Psoas muscle (tissue), 8 donors: Measurements from ENCODE around the gene SH2D1B. TPM values are rescaled to one million over a fixed set of nuclear protein-coding genes. Genes with fewer than 3 reads are reported as not detected.
"Not testable (repeated sequence)": the region's sequence is repeated elsewhere in the genome, so short reads cannot be mapped to it uniquely, and the experiment has no call there.

ENCODE experiments used
- ATAC-seq, 4 donors: fragments of 200-7000 bp; cut with Tn5 transposase; one replicate each; pipeline ENCODE4 v1.9.1; 2020; ENCODE audit warnings: moderate library complexity in 3 of 4, mild to moderate bottlenecking in 2 of 4
- DNase-seq, 2 donors: peaks; one replicate each; pipeline ENCODE4 v3.0.0-alpha.2; 2020
- H3K27ac ChIP-seq: fragments of 200-600 bp; one replicate; pipeline ENCODE4 v1.8.0; 2022
- H3K27me3 ChIP-seq, 3 donors: fragments of 200-600 bp in 1 of 3; one replicate each; pipeline versions ENCODE4 v1.6.1 to v1.8.0; 2013 to 2022; ENCODE audit warnings: low read length in 2 of 3, mild to moderate bottlenecking in 2 of 3, moderate library complexity in 1 of 3; ENCODE audit not compliant: insufficient read depth in 3 of 3
- H3K36me3 ChIP-seq, 2 donors: fragments of 200-600 bp in 1 of 2; one replicate each; pipeline versions ENCODE4 v1.6.1 to v1.8.0; 2013 to 2022; ENCODE audit warnings: low read depth in 1 of 2, mild to moderate bottlenecking in 1 of 2, moderate library complexity in 1 of 2; ENCODE audit not compliant: insufficient read depth in 1 of 2
- H3K4me1 ChIP-seq: fragments of 200-600 bp; one replicate; pipeline ENCODE4 v1.8.0; 2022
- H3K4me3 ChIP-seq: fragments of 200-600 bp; one replicate; pipeline ENCODE4 v1.8.0; 2022; ENCODE audit warnings: mild to moderate bottlenecking
- H3K9me3 ChIP-seq: fragments of 200-600 bp; one replicate; pipeline ENCODE4 v1.8.0; 2022
- WGBS, 3 donors: extraction: QIAGEN DNeasy Blood & Tissue Kit; methylation state at CpG; one replicate each; pipeline versions ENCODE4 v1.1.6 to v1.1.7; 2013; 5-methylcytosine and 5-hydroxymethylcytosine counted together
- intact Hi-C, 2 donors: fragments of 100-400 bp; cut with DNase I; formaldehyde crosslinking; loops; one replicate each; pipeline versions ENCODE4 v1.11.0 to v1.14.2; 2022
- polyA plus RNA-seq, 3 donors: library from polyadenylated mRNA; stranded (reverse); fragments of 200-250 nt; gene quantifications; one replicate each; pipeline ENCODE4 v1.2.3, GENCODE V29; 2013
- total RNA-seq, 4 donors: library from RNA; stranded (reverse); fragmentation: NEBNext Ultra II Directional in 2 of 4; extraction: Animal tissue kit (Norgen Biotek cat#: 25700) in 2 of 4; gene quantifications; one replicate each; pipeline versions ENCODE4 v1.2.1 to v1.2.4, GENCODE V29; 2021 to 2023
- TF ChIP-seq, protein P1 (sequence below): fragments of 200-600 bp; IDR thresholded peaks from one replicate; pipeline ENCODE4 v1.8.0; 2022; ENCODE audit warnings: antibody characterized with exemption
- donor health status: healthy with polysubstance abuse.
- donor health status: DM: no; HTN: no; CAD: no; lungs with moderate emphysema.
- donor health status: Bipolar disorder and iron deficiency.
- donor health status: healthy.
- donor health status: DM: yes; HTN: yes; CAD: no.
- donor health status: DM: no; HTN: no; CAD: no.
- donor health status: DM: no; HTN: no; CAD: no.
- donor health status: DM: yes; HTN: yes; CAD: no.

The SH2D1B gene
- total and polyA plus RNA-seq, 7 donors, result 0.12 to 4.0 (median 1.2) TPM

DNA sequence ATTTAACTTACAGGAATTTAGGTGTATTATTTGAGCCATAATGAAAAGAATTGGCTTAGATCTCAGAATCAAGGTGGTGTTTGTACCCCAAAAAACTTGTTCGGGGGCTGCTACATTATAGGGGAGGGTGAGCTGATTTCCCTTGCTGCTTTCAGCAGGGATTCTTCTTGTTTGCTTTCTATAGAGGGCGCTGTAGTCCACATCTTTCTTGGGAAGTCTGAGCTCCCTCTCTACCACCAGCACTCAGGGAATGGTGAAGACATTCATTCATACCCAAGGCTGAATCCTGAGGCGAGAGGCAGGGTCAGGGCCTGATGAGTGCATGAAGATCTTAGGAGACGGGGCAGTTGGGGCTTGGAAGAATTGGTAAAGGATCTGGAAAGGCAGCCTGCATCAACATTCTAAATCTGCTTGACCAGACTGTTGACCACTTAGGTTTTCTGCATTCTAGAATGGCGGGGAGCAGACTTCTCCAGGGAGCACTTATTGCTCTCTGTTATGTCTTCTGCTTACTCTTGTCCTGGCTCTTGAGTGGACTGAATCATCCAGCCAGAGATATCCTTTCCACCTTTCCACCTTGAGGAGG lies 54.2 kb downstream of the SH2D1B start:
- Histone ChIP-seq H3K4me3 (no peak overlapping the region), H3K9me3 (no peaks in the 10 kb centered on the region), H3K36me3 (no peaks in the 10 kb centered on the region), H3K4me1 (no peaks in the 10 kb centered on the region), H3K27me3 (no peaks in the 10 kb centered on the region), H3K27ac (no peak overlapping the region)
- 52 to 64% (median 54%) methylated on average over 5 of the region's 5 CpGs for WGBS, 3 donors
- intact Hi-C loops, result no loop called here
- TF ChIP-seq, protein P1, sequence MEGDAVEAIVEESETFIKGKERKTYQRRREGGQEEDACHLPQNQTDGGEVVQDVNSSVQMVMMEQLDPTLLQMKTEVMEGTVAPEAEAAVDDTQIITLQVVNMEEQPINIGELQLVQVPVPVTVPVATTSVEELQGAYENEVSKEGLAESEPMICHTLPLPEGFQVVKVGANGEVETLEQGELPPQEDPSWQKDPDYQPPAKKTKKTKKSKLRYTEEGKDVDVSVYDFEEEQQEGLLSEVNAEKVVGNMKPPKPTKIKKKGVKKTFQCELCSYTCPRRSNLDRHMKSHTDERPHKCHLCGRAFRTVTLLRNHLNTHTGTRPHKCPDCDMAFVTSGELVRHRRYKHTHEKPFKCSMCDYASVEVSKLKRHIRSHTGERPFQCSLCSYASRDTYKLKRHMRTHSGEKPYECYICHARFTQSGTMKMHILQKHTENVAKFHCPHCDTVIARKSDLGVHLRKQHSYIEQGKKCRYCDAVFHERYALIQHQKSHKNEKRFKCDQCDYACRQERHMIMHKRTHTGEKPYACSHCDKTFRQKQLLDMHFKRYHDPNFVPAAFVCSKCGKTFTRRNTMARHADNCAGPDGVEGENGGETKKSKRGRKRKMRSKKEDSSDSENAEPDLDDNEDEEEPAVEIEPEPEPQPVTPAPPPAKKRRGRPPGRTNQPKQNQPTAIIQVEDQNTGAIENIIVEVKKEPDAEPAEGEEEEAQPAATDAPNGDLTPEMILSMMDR, result peak; percentile 28
- ATAC-seq, result no peak
- DNase-seq, result no peak

DNA sequence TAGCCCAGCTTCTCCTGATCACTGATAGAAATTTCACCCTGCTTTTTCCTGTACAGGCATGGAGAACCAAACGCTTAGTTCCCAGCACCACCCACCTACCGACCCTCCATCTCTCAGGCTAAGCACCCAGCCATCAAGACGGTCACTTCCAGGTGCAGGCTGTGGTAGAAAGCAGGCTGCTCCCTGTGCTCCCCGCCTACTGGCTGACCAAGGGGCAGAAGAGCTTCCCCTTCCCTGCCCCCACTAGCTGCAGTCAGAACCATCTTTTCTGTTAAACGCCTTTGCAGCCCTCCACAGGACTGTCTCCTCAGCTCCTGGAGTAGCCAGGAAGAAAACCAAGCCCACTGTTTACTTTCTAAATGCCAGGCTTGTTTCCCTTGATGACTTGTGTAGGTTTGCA lies 58.2 kb downstream of the SH2D1B start:
- intact Hi-C loops, result no loop called here
- TF ChIP-seq, protein P1, result no peak
- no peak overlapping the region for H3K27ac ChIP-seq
- DNase-seq (no peak), ATAC-seq (no peak)
- H3K27me3 ChIP-seq, result no peaks in the 10 kb centered on the region
- WGBS, 3 donors, result 70 to 76% (median 73%) methylated on average over 5 of the region's 5 CpGs
- no peaks in the 10 kb centered on the region for H3K4me1 ChIP-seq
- H3K4me3 ChIP-seq, result no peak overlapping the region
- H3K9me3 ChIP-seq, result no peaks in the 10 kb centered on the region
- no peaks in the 10 kb centered on the region for H3K36me3 ChIP-seq

DNA sequence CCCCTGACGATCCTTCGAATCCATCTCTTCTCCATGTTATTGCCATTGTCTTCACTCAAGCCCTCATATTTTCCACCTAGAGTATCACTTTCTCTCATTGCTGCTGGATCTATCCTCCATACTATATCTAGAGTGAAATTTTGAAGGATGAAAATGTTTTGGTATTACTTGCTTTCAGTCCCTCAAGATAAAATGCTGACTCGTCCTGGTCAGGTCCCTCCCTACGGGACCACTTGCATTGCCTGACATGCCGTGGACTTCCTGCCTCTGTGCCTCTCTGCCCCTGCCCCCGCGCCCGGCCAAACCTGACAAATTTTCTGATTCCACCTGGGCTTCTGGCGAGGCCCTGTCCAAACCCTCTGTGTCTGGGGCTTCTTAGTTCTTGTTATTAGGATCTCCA lies 58.9 kb downstream of the SH2D1B start:
- no peak overlapping the region for H3K4me3 ChIP-seq
- intact Hi-C loops, result no loop called here
- H3K4me1 ChIP-seq, result no peaks in the 10 kb centered on the region
- DNase-seq, result no peak
- no peak overlapping the region for H3K27ac ChIP-seq
- 81 to 86% (median 86%) methylated on average over 9 of the region's 9 CpGs for WGBS, 3 donors
- H3K36me3 ChIP-seq, result no peaks in the 10 kb centered on the region
- H3K27me3 ChIP-seq, result no peaks in the 10 kb centered on the region
- H3K9me3 ChIP-seq, result no peaks in the 10 kb centered on the region
- no peak for ATAC-seq
- TF ChIP-seq, protein P1, result no peak

DNA sequence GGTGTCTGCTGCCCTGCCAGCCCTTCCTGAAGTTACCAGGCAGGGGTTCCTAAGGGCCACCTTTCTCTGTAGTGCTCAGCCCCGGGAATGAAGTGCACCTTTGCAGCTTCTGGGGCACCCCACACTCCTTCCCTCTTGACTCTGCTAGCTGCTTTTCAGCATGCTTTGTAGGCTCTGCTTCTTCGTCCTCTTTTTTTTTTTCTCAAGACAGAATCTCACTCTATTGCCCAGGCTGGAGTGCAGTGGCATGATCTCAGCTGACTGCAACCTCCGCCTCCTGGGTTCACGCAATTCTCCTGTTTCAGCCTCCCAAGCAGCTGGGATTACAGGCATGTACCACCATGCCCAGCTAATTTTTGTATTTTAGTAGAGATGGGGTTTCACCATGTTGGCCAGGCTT lies 60.1 kb downstream of the SH2D1B start:
- H3K27me3 ChIP-seq, H3K9me3 ChIP-seq, intact Hi-C loops, H3K4me3 ChIP-seq, H3K4me1 ChIP-seq, H3K27ac ChIP-seq, H3K36me3 ChIP-seq, DNase-seq, ATAC-seq: not testable (repeated sequence)
- WGBS, 3 donors, result 69 to 92% (median 90%) methylated on average over 3 to 4 of the region's 4 CpGs

DNA sequence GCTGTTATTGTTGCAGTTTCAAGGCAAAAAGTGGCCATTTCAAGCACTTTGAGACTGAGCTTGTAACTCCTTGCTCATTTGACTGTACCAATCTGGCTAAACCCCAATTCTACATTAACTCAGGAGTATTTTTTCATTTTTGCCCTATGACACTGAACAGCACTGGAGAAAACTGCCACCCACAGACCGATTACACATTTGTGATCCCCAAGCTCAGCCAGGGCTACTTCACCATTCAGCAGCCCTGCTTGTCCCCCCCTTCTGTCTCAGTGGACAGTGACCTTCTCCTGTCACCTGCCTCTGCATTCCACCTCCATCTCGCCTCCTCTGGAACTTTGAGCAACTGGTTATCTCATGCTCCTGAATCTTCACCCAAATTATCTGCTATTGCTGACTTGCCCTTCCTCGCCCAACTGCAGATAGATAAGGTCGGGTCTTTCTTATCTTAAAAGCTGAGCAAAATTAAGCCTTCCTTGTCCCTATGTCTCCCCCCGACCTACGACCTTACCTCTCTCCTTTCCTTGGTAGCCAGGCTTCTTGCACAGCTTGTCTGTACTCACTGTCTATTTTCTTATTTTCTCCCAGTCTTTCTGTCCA lies 60.6 kb downstream of the SH2D1B start:
- H3K4me3 ChIP-seq, result no peak overlapping the region
- intact Hi-C loops, result no loop called here
- H3K9me3 ChIP-seq, result no peaks in the 10 kb centered on the region
- ATAC-seq, result no peak
- no peaks in the 10 kb centered on the region for H3K4me1 ChIP-seq
- H3K36me3 ChIP-seq, result no peaks in the 10 kb centered on the region
- WGBS, 3 donors, result 84 to 88% (median 86%) methylated on average over 6 of the region's 6 CpGs
- TF ChIP-seq, protein P1, result no peak
- no peak overlapping the region for H3K27ac ChIP-seq
- no peaks in the 10 kb centered on the region for H3K27me3 ChIP-seq
- no peak for DNase-seq
